ENCODE data around the gene UBE2G1.

GRCh38 chr17:4395111-4395478 is 28.6 kb upstream of the UBE2G1 start:
- TF ChIP-seq EP300 (conservative IDR thresholded peaks at IDR 0.05; ENCODE audit: poor library complexity, severe bottlenecking) (no peak), POLR2AphosphoS5 (IDR thresholded peaks at IDR 0.05) (no peak), RAD21 (conservative IDR thresholded peaks at IDR 0.05) (no peak), CTCF (IDR thresholded peaks at IDR 0.05; ENCODE audit: poor library complexity, severe bottlenecking) (no peak), REST (IDR thresholded peaks at IDR 0.05; ENCODE audit: borderline replicate concordance) (no peak), TAF1 (IDR thresholded peaks at IDR 0.05; ENCODE audit: low read depth) (no peak)

Measured in neural cell (in vitro differentiated cells).